ENCODE results near the gene XYLT1. TPM values are rescaled to one million over a fixed set of nuclear protein-coding genes. Genes with fewer than 3 reads are reported as not detected.

XYLT1 gene
- total and polyA plus RNA-seq, 10 of the 15 experiments (the other 5 are each of a cell fraction or from before 2014, with no cell fraction given): 0.88 to 14.8 (median 5.8) TPM

DNA sequence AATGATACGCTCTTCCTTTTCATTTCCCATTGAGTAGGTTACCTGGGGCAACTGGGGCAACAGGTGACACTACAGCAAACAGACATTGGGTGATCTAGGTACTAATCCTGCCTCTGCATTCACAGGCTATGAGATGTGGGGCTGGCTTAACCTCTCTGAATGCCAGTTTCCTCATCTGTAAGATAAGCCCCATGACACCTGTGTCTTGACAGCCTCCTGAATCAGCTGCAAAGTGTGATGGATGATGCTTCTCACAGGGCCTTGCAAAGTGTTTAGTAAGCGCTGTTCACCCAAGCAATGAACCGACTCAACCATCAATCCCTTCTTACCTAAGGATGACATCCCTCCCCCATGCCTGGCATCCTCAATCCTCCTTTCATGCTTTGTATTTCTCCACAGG, 322.8 kb downstream of the XYLT1 start:
- Histone ChIP-seq H3K27ac (ENCODE audit: control insufficient read depth, insufficient read depth) (no peak overlapping the region), H2AFZ (ENCODE audit: control insufficient read depth, low read depth, low read length) (no peak overlapping the region), H3K4me3 (no peak overlapping the region), H3K9me3 (replicated peaks; ENCODE audit: control insufficient read depth, insufficient read depth, low read length) (no peaks in the 10 kb centered on the region), H3K9ac (ENCODE audit: control insufficient read depth, insufficient read depth, low read length) (no peak overlapping the region), H3K4me1 (ENCODE audit: control insufficient read depth, insufficient read depth, low read length) (no peaks in the 10 kb centered on the region), H3K27me3 (replicated peaks in 1 of 2; ENCODE audit: control insufficient read depth in 2 of 2, insufficient read depth in 2 of 2, low read length in 1 of 2) (no peaks in the 10 kb centered on the region), H3K4me2 (ENCODE audit: control insufficient read depth, insufficient read depth) (no peak overlapping the region), H4K20me1 (ENCODE audit: control insufficient read depth, insufficient read depth) (no peaks in the 10 kb centered on the region; the same call in 1 of the 2 replicates), H3K79me2 (ENCODE audit: control insufficient read depth, insufficient read depth, low read length) (no peaks in the 10 kb centered on the region), H3K36me3 (ENCODE audit: control insufficient read depth in 2 of 2, insufficient read depth in 2 of 2, low read length in 1 of 2) (peaks cover 0 to under 1% of the 10 kb centered on the region in 2 experiments; a peak in 1 of 4 replicates)
- ChIA-PET RAD21 (ENCODE audit: unreplicated experiment) (no interaction called here), CTCF (interaction anchor here (1.5 to 2.5 kb wide), 2 partner anchors 13 to 287 kb away, joined by 4 to 14 read pairs; no protein-coding TSS in a partner anchor), SMC1A (ENCODE audit: uncharacterized antibody, unreplicated experiment) (no interaction called here), POLR2A (no interaction called here)
- no TSS peak for BruUV-seq (replicated peaks)
- intact Hi-C loops (cut with micrococcal nuclease; ENCODE audit: unreplicated experiment) (no loop called here), in situ Hi-C loops (cut with MboI) (no loop called here)
- FAIRE-seq (no peak), DNase-seq (ENCODE audit: low read depth, low spot score) (no peak), ATAC-seq (no peak)
- WGBS (ENCODE audit: insufficient coverage, insufficient replicate concordance, low lambda C conversion rate, missing lambda C conversion rate): 80% methylated on average over 3 of the region's 3 CpGs
- no peak for TF ChIP-seq EP300 (IDR thresholded peaks at IDR 0.05; ENCODE audit: borderline replicate concordance in 1 of 2, control insufficient read depth in 1 of 2, low read depth in 2 of 2, low read length in 2 of 2)
- TF ChIP-seq, protein P1, sequence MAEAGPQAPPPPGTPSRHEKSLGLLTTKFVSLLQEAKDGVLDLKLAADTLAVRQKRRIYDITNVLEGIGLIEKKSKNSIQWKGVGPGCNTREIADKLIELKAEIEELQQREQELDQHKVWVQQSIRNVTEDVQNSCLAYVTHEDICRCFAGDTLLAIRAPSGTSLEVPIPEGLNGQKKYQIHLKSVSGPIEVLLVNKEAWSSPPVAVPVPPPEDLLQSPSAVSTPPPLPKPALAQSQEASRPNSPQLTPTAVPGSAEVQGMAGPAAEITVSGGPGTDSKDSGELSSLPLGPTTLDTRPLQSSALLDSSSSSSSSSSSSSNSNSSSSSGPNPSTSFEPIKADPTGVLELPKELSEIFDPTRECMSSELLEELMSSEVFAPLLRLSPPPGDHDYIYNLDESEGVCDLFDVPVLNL (IDR thresholded peaks at IDR 0.05; ENCODE audit: low read depth, low read length): no peak
- TF ChIP-seq CHD1 (IDR thresholded peaks at IDR 0.05; ENCODE audit: low read depth, low read length): no peak
- no peak for TF ChIP-seq ZNF274 (IDR thresholded peaks at IDR 0.05; ENCODE audit: insufficient read depth, insufficient read length)
- TF ChIP-seq, protein P2, sequence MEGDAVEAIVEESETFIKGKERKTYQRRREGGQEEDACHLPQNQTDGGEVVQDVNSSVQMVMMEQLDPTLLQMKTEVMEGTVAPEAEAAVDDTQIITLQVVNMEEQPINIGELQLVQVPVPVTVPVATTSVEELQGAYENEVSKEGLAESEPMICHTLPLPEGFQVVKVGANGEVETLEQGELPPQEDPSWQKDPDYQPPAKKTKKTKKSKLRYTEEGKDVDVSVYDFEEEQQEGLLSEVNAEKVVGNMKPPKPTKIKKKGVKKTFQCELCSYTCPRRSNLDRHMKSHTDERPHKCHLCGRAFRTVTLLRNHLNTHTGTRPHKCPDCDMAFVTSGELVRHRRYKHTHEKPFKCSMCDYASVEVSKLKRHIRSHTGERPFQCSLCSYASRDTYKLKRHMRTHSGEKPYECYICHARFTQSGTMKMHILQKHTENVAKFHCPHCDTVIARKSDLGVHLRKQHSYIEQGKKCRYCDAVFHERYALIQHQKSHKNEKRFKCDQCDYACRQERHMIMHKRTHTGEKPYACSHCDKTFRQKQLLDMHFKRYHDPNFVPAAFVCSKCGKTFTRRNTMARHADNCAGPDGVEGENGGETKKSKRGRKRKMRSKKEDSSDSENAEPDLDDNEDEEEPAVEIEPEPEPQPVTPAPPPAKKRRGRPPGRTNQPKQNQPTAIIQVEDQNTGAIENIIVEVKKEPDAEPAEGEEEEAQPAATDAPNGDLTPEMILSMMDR (IDR thresholded peaks at IDR 0.05 in 2 of 3, conservative IDR thresholded peaks at IDR 0.05 in 1 of 3; ENCODE audit: control insufficient read depth in 2 of 3, extremely low read depth in 1 of 3, insufficient read depth in 1 of 3, low read depth in 3 of 3, low read length in 3 of 3): no peak
- TF ChIP-seq, protein P3, sequence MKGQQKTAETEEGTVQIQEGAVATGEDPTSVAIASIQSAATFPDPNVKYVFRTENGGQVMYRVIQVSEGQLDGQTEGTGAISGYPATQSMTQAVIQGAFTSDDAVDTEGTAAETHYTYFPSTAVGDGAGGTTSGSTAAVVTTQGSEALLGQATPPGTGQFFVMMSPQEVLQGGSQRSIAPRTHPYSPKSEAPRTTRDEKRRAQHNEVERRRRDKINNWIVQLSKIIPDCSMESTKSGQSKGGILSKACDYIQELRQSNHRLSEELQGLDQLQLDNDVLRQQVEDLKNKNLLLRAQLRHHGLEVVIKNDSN (IDR thresholded peaks at IDR 0.05; ENCODE audit: borderline replicate concordance, extremely low read length, insufficient read depth, low read depth, low read length): no peak
- TF ChIP-seq NFXL1 (IDR thresholded peaks at IDR 0.05; ENCODE audit: borderline replicate concordance): no peak
- TF ChIP-seq, protein P4, sequence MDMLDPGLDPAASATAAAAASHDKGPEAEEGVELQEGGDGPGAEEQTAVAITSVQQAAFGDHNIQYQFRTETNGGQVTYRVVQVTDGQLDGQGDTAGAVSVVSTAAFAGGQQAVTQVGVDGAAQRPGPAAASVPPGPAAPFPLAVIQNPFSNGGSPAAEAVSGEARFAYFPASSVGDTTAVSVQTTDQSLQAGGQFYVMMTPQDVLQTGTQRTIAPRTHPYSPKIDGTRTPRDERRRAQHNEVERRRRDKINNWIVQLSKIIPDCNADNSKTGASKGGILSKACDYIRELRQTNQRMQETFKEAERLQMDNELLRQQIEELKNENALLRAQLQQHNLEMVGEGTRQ (IDR thresholded peaks at IDR 0.05; ENCODE audit: borderline replicate concordance, low read depth, low read length): no peak
- no peak for TF ChIP-seq SMC3 (IDR thresholded peaks at IDR 0.05; ENCODE audit: borderline replicate concordance, low read length)
- no peak for TF ChIP-seq HDAC2 (IDR thresholded peaks at IDR 0.05)

All from GM12878 (cell line).